ENCODE measurements around the gene ZNF518B.

ZNF518B gene

GRCh38 chr4:10495651-10496050 is 38.4 kb upstream of the ZNF518B start:
- no peak for DNase-seq (ENCODE audit: low read depth)
- in situ Hi-C loops (cut with HindIII; ENCODE audit: low sequenced_read_pairs), result no loop called here
- TF ChIP-seq, protein P1, sequence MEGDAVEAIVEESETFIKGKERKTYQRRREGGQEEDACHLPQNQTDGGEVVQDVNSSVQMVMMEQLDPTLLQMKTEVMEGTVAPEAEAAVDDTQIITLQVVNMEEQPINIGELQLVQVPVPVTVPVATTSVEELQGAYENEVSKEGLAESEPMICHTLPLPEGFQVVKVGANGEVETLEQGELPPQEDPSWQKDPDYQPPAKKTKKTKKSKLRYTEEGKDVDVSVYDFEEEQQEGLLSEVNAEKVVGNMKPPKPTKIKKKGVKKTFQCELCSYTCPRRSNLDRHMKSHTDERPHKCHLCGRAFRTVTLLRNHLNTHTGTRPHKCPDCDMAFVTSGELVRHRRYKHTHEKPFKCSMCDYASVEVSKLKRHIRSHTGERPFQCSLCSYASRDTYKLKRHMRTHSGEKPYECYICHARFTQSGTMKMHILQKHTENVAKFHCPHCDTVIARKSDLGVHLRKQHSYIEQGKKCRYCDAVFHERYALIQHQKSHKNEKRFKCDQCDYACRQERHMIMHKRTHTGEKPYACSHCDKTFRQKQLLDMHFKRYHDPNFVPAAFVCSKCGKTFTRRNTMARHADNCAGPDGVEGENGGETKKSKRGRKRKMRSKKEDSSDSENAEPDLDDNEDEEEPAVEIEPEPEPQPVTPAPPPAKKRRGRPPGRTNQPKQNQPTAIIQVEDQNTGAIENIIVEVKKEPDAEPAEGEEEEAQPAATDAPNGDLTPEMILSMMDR (IDR thresholded peaks at IDR 0.05; ENCODE audit: low read depth, low read length, missing control alignments), result no peak

DNA sequence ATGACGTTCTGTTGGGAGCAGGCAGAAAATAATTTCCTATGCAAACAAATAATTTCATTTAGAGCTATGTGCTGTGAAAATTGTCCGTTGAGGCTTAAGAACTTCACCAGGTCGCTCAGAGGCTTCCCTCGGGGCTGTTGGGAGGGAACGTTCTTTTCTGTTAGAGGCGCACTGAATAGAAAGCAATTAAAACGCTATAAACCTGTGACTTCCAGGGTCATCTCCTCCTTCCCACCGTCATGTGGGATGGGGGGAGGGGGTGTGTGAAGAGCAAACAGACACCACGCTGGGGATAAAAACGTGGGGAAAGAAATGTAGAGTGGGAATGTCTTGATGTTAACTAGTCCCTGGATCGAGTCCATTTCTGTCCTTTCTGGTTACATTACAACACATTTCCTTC is 35.2 kb upstream of the ZNF518B start:
- TF ChIP-seq, protein P1 (IDR thresholded peaks at IDR 0.05; ENCODE audit: low read depth, low read length, missing control alignments), result no peak
- no peak for DNase-seq (ENCODE audit: low read depth)
- no peak overlapping the region for H3K4me3 ChIP-seq (ENCODE audit: low read depth, low read length)
- in situ Hi-C loops (cut with HindIII; ENCODE audit: low sequenced_read_pairs), result no loop called here

More at GRCh38 chr4:10495651-10496050, 38.4 kb upstream of the ZNF518B start:
- H3K4me3 ChIP-seq (ENCODE audit: low read depth, low read length), result no peak overlapping the region

- H3K4me3 ChIP-seq (ENCODE audit: low read depth, low read length), result no peak overlapping the region
- DNase-seq (ENCODE audit: low read depth), result no peak
- in situ Hi-C loops (cut with HindIII; ENCODE audit: low sequenced_read_pairs), result no loop called here
- TF ChIP-seq, protein P1 (IDR thresholded peaks at IDR 0.05; ENCODE audit: low read depth, low read length, missing control alignments), result no peak
Measured at GRCh38 chr4:10491401-10491800, 34.2 kb upstream of the ZNF518B start.

DNA sequence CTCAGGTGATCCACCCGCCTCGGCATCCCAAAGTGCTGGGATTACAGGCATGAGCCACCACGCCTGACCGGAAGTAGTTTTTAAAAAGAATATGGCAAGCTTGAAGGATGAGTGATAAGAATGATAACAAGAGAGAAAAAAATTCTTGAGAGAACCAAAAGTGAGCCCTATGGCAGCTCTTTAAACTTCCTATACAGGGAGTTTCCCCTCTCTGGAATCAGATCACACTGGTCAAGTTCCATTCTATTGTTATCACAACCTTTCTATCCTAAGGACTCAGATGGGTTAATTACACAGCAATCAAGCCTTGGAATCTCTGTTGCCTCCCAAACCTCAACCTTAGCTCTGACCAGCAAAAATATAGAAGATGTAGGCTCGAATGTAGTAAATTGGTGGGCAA is 33.8 kb upstream of the ZNF518B start:
- DNase-seq (ENCODE audit: low read depth), result no peak
- in situ Hi-C loops (cut with HindIII; ENCODE audit: low sequenced_read_pairs), result no loop called here

GRCh38 chr4:10482913-10483312 is 25.7 kb upstream of the ZNF518B start:
- no peak overlapping the region for H3K4me3 ChIP-seq (ENCODE audit: low read depth, low read length)
- in situ Hi-C loops (cut with HindIII; ENCODE audit: low sequenced_read_pairs), result no loop called here
- DNase-seq (ENCODE audit: low read depth), result no peak
- TF ChIP-seq, protein P1 (IDR thresholded peaks at IDR 0.05; ENCODE audit: low read depth, low read length, missing control alignments), result no peak

More for the DNA sequence above, 33.8 kb upstream of the ZNF518B start:
- TF ChIP-seq, protein P1 (IDR thresholded peaks at IDR 0.05; ENCODE audit: low read depth, low read length, missing control alignments), result no peak
- H3K4me3 ChIP-seq (ENCODE audit: low read depth, low read length), result no peak overlapping the region

DNA sequence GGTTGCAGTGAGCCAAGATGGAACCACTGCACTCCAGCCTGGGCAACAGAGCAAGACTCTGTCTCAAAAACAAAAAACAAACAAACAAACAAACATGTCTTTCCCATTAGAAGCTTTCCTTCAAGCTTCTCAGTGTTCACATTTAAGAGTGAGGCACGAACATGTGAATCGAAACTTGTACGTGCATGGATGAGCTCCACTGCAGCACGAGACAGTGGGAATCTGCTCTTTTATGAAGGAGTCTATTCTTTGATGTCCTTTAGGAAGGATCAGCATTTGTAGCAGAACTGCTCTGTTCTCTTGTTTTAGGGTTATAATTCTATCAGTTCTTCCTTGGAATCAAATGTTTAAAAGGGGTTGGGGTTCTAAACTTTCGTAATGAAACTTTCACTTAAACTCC is 23.4 kb upstream of the ZNF518B start:
- TF ChIP-seq, protein P1 (IDR thresholded peaks at IDR 0.05; ENCODE audit: low read depth, low read length, missing control alignments), result no peak
- H3K4me3 ChIP-seq (ENCODE audit: low read depth, low read length), result no peak overlapping the region
- no peak for DNase-seq (ENCODE audit: low read depth)
- in situ Hi-C loops (cut with HindIII; ENCODE audit: low sequenced_read_pairs), result no loop called here

DNA sequence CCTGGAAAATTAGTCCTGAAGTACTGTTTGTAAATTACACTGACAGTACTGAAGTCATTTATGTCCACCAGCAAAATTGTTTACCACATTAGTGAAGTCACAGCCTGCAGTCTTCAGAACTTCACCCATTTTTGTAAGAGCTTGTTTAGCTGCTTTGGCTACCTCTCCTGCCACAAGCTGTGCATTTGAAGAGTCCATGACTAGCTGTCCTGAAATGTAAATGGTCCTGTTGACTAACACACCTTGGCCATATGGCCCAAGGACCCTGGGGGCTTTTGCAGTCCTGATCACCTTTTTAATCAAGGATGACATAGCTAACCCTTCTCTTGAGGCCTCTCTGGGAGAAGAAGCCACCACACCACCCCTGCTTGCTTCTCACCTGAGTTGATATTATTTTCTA is 21.4 kb upstream of the ZNF518B start:
- no peak overlapping the region for H3K4me3 ChIP-seq (ENCODE audit: low read depth, low read length)
- in situ Hi-C loops (cut with HindIII; ENCODE audit: low sequenced_read_pairs), result no loop called here
- TF ChIP-seq, protein P1 (IDR thresholded peaks at IDR 0.05; ENCODE audit: low read depth, low read length, missing control alignments), result no peak
- no peak for DNase-seq (ENCODE audit: low read depth)

All from astrocyte of the cerebellum (primary cell).